Left ventricle myocardium inferior (tissue), 1 donor: ENCODE results near the gene FRMD4A. TPM values are rescaled to one million over a fixed set of nuclear protein-coding genes. Genes with fewer than 3 reads are reported as not detected.

Source experiments
- DNase-seq: peaks from one replicate; pipeline ENCODE4 v3.0.0-alpha.2; 2020
- H3K27ac ChIP-seq: fragments of 200-600 bp; replicated peaks from 2 replicates; pipeline ENCODE4 v1.8.0; 2021
- H3K27me3 ChIP-seq: fragments of 200-600 bp; 2 replicates; pipeline ENCODE4 v1.8.0; 2021; ENCODE audit warnings: low read depth
- H3K36me3 ChIP-seq: fragments of 200-600 bp; 2 replicates; pipeline ENCODE4 v1.8.0; 2021
- H3K4me1 ChIP-seq: fragments of 200-600 bp; 2 replicates; pipeline ENCODE4 v1.8.0; 2021
- H3K4me3 ChIP-seq: fragments of 200-600 bp; 2 replicates; pipeline ENCODE4 v1.8.0; 2021; ENCODE audit warnings: mild to moderate bottlenecking, moderate library complexity
- H3K9me3 ChIP-seq: fragments of 200-600 bp; replicated peaks from 2 replicates; pipeline ENCODE4 v1.8.0; 2021
- intact Hi-C: fragments of 100-400 bp; cut with micrococcal nuclease; formaldehyde crosslinking; loops from one replicate; pipeline ENCODE4 v1.11.0; 2022
- total RNA-seq: library from RNA; stranded (reverse); fragmentation: NEBNext Ultra II Directional; extraction: Animal tissue kit (Norgen Biotek cat#: 25700); gene quantifications from one replicate; pipeline ENCODE4 v1.2.1, GENCODE V29; 2021
- TF ChIP-seq, protein P1 (sequence below): fragments of 200-600 bp; IDR thresholded peaks from 2 replicates; pipeline ENCODE4 v1.8.0; 2021; ENCODE audit warnings: antibody characterized with exemption, mild to moderate bottlenecking, borderline replicate concordance
- donor health status: DM: no; HTN: yes; CAD: no; lungs with severe emphysema.

FRMD4A gene
- total RNA-seq, 1 donor from 2014 or later, result 26.1 TPM

DNA sequence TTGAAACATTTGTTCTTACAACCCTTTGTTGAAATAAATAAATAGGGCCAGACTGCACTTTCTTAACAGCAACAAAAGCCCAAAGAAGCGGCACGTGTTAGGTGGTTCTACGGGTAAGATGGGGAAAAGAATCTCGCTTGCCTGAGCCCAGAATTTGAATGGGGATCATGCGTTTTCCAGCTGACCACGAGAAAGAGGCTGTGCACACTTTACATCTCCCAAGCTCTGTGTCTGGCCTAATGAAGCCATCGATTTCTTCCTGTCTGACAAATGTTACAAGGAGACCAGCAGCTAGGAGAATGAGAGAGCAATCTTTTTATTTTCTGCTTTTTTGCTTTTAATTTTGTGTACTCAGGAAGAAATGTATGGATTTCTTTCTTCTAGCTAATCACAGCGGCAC lies 52.2 kb downstream of the FRMD4A start:
- intact Hi-C loops, result no loop called here
- Histone ChIP-seq H3K9me3 (no peaks in the 10 kb centered on the region), H3K4me1 (no peaks in the 10 kb centered on the region), H3K27me3 (peaks cover 23% of the 10 kb centered on the region), H3K36me3 (no peaks in the 10 kb centered on the region), H3K4me3 (no peak overlapping the region), H3K27ac (no peak overlapping the region)
- TF ChIP-seq, protein P1, sequence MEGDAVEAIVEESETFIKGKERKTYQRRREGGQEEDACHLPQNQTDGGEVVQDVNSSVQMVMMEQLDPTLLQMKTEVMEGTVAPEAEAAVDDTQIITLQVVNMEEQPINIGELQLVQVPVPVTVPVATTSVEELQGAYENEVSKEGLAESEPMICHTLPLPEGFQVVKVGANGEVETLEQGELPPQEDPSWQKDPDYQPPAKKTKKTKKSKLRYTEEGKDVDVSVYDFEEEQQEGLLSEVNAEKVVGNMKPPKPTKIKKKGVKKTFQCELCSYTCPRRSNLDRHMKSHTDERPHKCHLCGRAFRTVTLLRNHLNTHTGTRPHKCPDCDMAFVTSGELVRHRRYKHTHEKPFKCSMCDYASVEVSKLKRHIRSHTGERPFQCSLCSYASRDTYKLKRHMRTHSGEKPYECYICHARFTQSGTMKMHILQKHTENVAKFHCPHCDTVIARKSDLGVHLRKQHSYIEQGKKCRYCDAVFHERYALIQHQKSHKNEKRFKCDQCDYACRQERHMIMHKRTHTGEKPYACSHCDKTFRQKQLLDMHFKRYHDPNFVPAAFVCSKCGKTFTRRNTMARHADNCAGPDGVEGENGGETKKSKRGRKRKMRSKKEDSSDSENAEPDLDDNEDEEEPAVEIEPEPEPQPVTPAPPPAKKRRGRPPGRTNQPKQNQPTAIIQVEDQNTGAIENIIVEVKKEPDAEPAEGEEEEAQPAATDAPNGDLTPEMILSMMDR, result no peak
- DNase-seq, result no peak

DNA sequence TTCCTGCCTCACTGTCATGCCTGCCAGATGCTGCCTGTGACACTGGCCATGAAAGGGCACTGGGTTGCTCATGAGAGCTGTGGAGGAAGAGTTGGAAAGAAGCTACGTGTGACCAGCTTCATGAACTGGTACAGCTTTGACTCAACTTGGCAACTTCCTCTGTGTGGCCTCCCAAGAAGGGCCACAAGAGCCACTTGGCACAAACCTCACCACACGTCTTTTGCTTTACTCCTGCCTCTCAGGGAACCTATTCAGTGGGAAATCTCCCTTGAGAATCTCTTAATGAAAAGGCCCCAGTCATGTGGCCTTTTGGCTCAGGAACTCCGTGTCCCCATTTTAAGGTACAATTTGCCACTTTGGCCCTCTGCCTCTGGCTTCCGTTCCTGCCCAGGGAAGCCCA lies 54.5 kb downstream of the FRMD4A start:
- Histone ChIP-seq H3K27me3 (peaks cover 24% of the 10 kb centered on the region), H3K9me3 (no peaks in the 10 kb centered on the region), H3K36me3 (no peaks in the 10 kb centered on the region), H3K4me1 (no peaks in the 10 kb centered on the region), H3K27ac (no peak overlapping the region), H3K4me3 (no peak overlapping the region)
- TF ChIP-seq, protein P1, result no peak
- intact Hi-C loops, result no loop called here
- DNase-seq, result no peak

- Histone ChIP-seq H3K27ac (no peak overlapping the region), H3K4me1 (no peaks in the 10 kb centered on the region), H3K4me3 (no peak overlapping the region), H3K27me3 (peaks cover 19% of the 10 kb centered on the region), H3K36me3 (no peaks in the 10 kb centered on the region), H3K9me3 (no peaks in the 10 kb centered on the region)
- DNase-seq, result no peak
- TF ChIP-seq, protein P1, result no peak
- intact Hi-C loops, result no loop called here
Observed at GRCh38 chr10:14271621-14272020, 59.1 kb downstream of the FRMD4A start.

DNA sequence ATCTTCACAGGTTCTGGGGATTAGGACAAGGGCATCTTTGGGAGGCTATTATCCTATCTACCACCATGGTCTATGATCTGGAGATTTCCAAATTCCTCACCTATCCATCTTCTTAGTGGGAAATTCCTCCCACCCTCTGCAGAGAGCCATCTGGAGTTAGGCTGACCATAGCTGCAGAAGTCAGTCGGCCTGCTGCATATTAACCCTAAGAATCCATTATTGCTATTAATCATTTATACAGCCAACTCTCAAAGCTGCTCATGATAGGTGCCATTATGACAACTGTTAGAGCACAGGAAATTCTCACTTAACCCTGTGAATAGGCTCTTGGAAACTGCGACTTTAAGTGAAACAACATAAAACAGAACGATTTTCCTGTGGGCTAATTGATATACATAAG lies 60.4 kb downstream of the FRMD4A start:
- intact Hi-C loops, result no loop called here
- Histone ChIP-seq H3K27ac (no peak overlapping the region), H3K4me1 (no peaks in the 10 kb centered on the region), H3K27me3 (peaks cover 15% of the 10 kb centered on the region), H3K9me3 (no peaks in the 10 kb centered on the region), H3K4me3 (no peak overlapping the region), H3K36me3 (no peaks in the 10 kb centered on the region)
- TF ChIP-seq, protein P1, result no peak
- DNase-seq, result no peak

DNA sequence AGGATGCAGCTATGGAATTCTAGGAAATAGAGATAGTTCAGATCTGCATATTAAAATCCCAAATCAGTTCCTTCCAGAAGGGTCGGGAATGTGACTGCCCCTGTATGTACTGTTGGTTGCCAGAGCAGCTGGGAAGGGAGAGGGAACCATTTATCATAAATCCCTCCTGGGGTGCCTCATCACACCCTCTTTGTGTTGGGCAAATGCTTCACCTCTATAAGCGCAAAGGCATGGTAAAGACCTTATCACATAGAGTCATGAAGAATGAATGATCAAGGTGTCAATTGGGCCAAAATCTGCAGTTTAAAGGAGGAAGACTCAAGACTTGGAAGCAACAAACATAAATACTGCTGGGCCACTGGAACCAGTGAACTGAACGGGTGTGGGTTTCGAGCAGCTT lies 65.0 kb downstream of the FRMD4A start:
- DNase-seq, result no peak
- Histone ChIP-seq H3K9me3 (no peaks in the 10 kb centered on the region), H3K4me1 (no peaks in the 10 kb centered on the region), H3K36me3 (no peaks in the 10 kb centered on the region), H3K27me3 (peaks cover 15% of the 10 kb centered on the region), H3K4me3 (no peak overlapping the region), H3K27ac (no peak overlapping the region)
- intact Hi-C loops, result no loop called here
- TF ChIP-seq, protein P1, result no peak
